CD14-positive monocyte (primary cell): ENCODE results near the gene SLK. TPM values are rescaled to one million over a fixed set of nuclear protein-coding genes. Genes with fewer than 3 reads are reported as not detected.

Experiments used
- DNase-seq, 3 donors: peaks; one replicate each; pipeline ENCODE4 v3.0.0-alpha.2; 2011 to 2022
- H2AFZ ChIP-seq: 2 replicates; pipeline ENCODE4 v1.6.0; 2012; ENCODE audit warnings: mild to moderate bottlenecking, low read depth, low read length, inconsistent platforms; ENCODE audit not compliant: insufficient read depth, poor library complexity, severe bottlenecking
- H3K27ac ChIP-seq, 2 donors: 1 replicate in 1 of 2; 2 replicates in 1 of 2; pipeline ENCODE4 v1.5.1; 2012 to 2013; ENCODE audit warnings: low read length in 2 of 2, control low read depth in 1 of 2, inconsistent platforms in 1 of 2, low read depth in 1 of 2, mild to moderate bottlenecking in 1 of 2
- H3K27me3 ChIP-seq, 2 donors: one replicate each; pipeline versions ENCODE4 v1.6.0 to v1.6.1; 2011 to 2013; ENCODE audit warnings: low read length in 2 of 2; ENCODE audit not compliant: control insufficient read depth in 2 of 2, insufficient read depth in 2 of 2
- H3K36me3 ChIP-seq, 2 donors: replicated peaks in 1 of 2; 1 replicate in 1 of 2; 2 replicates in 1 of 2; pipeline versions ENCODE4 v1.5.1 to v1.6.1; 2012 to 2013; ENCODE audit warnings: low read length in 2 of 2, control low read depth in 1 of 2, inconsistent platforms in 1 of 2, mild to moderate bottlenecking in 1 of 2; ENCODE audit not compliant: insufficient read depth in 2 of 2, control insufficient read depth in 1 of 2
- H3K4me1 ChIP-seq, 2 donors: 1 replicate in 1 of 2; 2 replicates in 1 of 2; pipeline versions ENCODE4 v1.5.1 to v1.6.1; 2012 to 2013; ENCODE audit warnings: low read length in 2 of 2, control low read depth in 1 of 2, inconsistent platforms in 1 of 2, mild to moderate bottlenecking in 1 of 2, moderate library complexity in 1 of 2; ENCODE audit not compliant: insufficient read depth in 2 of 2, control insufficient read depth in 1 of 2
- H3K4me2 ChIP-seq: replicated peaks from 2 replicates; pipeline ENCODE3; 2012; ENCODE audit warnings: low read length, moderate library complexity, mild to moderate bottlenecking; ENCODE audit not compliant: poor library complexity, severe bottlenecking; ENCODE audit errors: extremely low read depth
- H3K4me3 ChIP-seq, 3 experiments: fragments of 200-600 bp in 1 of 3; sonication (generic) in 1 of 3; replicated peaks in 1 of 3; 1 replicate in 2 of 3; 2 replicates in 1 of 3; pipeline ENCODE4 v1.5.1; 2011 to 2013; ENCODE audit warnings: low read length in 3 of 3, mild to moderate bottlenecking in 3 of 3, control low read depth in 2 of 3, low read depth in 2 of 3, inconsistent platforms in 1 of 3, moderate library complexity in 1 of 3
- H3K79me2 ChIP-seq: 2 replicates; pipeline ENCODE4 v1.6.0; 2012; ENCODE audit warnings: mild to moderate bottlenecking, control low read depth, inconsistent platforms, low read length, moderate library complexity; ENCODE audit not compliant: insufficient read depth
- H3K9ac ChIP-seq: 2 replicates; pipeline ENCODE4 v1.6.0; 2017; ENCODE audit warnings: low read length, mild to moderate bottlenecking; ENCODE audit not compliant: insufficient read depth, poor library complexity, severe bottlenecking
- H3K9me3 ChIP-seq, 2 donors: replicated peaks in 1 of 2; 1 replicate in 1 of 2; 2 replicates in 1 of 2; pipeline versions ENCODE4 v1.5.1 to v1.6.1; 2012 to 2013; ENCODE audit warnings: low read length in 2 of 2, control low read depth in 1 of 2; ENCODE audit not compliant: control insufficient read depth in 1 of 2, insufficient read depth in 1 of 2
- H4K20me1 ChIP-seq: 2 replicates; pipeline ENCODE4 v1.6.0; 2012; ENCODE audit warnings: mild to moderate bottlenecking, low read length, control low read depth, moderate library complexity; ENCODE audit not compliant: insufficient read depth
- H3K27ac Mint-ChIP-seq, 7 donors: one replicate each; pipeline ENCODE4 v1.8.0; 2020; ENCODE audit warnings: mild to moderate bottlenecking in 7 of 7, mixed read lengths in 7 of 7, moderate library complexity in 6 of 7, inconsistent platforms in 2 of 7
- H3K27me3 Mint-ChIP-seq, 3 donors: one replicate each; pipeline ENCODE4 v1.8.0; 2021 to 2022; ENCODE audit warnings: low read depth in 3 of 3, mild to moderate bottlenecking in 3 of 3, mixed read lengths in 3 of 3, moderate library complexity in 3 of 3, inconsistent platforms in 1 of 3
- H3K36me3 Mint-ChIP-seq, 2 donors: one replicate each; pipeline ENCODE4 v1.8.0; 2020; ENCODE audit warnings: mixed read lengths in 2 of 2, inconsistent platforms in 1 of 2, mild to moderate bottlenecking in 1 of 2
- H3K4me1 Mint-ChIP-seq: one replicate; pipeline ENCODE4 v1.8.0; 2020; ENCODE audit warnings: mild to moderate bottlenecking, mixed read lengths
- H3K4me3 Mint-ChIP-seq, 2 donors: one replicate each; pipeline ENCODE4 v1.8.0; 2020; ENCODE audit warnings: mild to moderate bottlenecking in 2 of 2, mixed read lengths in 2 of 2, moderate library complexity in 1 of 2
- H3K9me3 Mint-ChIP-seq, 7 donors: one replicate each; pipeline ENCODE4 v1.8.0; 2020 to 2022; ENCODE audit warnings: mixed read lengths in 7 of 7, mild to moderate bottlenecking in 6 of 7, moderate library complexity in 6 of 7, inconsistent platforms in 2 of 7
- WGBS: methylation state at CpG from one replicate; pipeline ENCODE4 v1.1.5; 2013; ENCODE audit warnings: missing lambda C conversion rate; ENCODE audit not compliant: insufficient coverage; 5-methylcytosine and 5-hydroxymethylcytosine counted together
- intact Hi-C, 2 donors: fragments of 100-400 bp; cut with micrococcal nuclease; formaldehyde crosslinking; loops; one replicate each; pipeline versions ENCODE4 v1.15.0 to v1.15.1; 2023
- polyA plus RNA-seq, 3 donors: library from polyadenylated mRNA; depleted of rRNA in 1 of 3; unstranded in 2 of 3; stranded (reverse) in 1 of 3; fragments of 300-500 nt in 2 of 3; fragments of >200 nt in 1 of 3; fragmentation: Illumina TruSeq in 2 of 3; gene quantifications; 1 replicate in 2 of 3; 2 replicates in 1 of 3; pipeline ENCODE4 v1.2.3, GENCODE V29; 2012 to 2021
- TF ChIP-seq, protein P1 (sequence below): fragments of 200-600 bp; IDR thresholded peaks from one replicate; pipeline ENCODE4 v1.8.0; 2022; ENCODE audit warnings: antibody characterized with exemption, mild to moderate bottlenecking

SLK gene
- polyA plus RNA-seq, 3 donors = 2.9 to 6.5 (median 4.4) TPM

DNA sequence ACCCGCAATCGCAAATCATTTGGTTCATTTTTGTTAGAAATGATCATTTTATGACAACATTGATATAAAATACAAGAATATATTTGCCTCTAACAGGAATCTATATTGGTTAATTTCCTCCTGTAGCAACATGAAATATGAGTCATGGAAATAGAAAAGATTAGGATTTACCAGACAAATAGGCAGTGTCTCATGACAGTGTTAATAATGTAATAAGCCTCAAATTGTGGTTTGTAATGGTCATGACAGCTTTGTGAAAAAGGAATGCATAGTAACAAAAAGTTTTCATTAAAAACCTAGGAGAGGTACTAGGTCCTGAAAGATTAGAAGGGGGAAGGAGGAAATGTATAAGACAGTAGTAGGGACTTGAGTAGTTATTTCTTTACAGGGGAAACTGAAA, 7.9 kb upstream of the SLK start:
- Histone ChIP-seq H4K20me1 (no peaks in the 10 kb centered on the region), H3K36me3 (no peaks in the 10 kb centered on the region), H3K79me2 (no peaks in the 10 kb centered on the region), H3K9ac (no peak overlapping the region), H3K4me2 (no peak overlapping the region), H2AFZ (no peak overlapping the region), H3K27me3 (no peaks in the 10 kb centered on the region), H3K27ac (no peak overlapping the region), H3K4me3 (no peak overlapping the region), H3K4me1 (no peaks in the 10 kb centered on the region), H3K9me3 (no peaks in the 10 kb centered on the region)
- H3K27ac Mint-ChIP-seq = no peak overlapping the region
- DNase-seq = no peak
- peaks cover 0 to 6% (median 1%) of the 10 kb centered on the region in 7 donors for H3K9me3 Mint-ChIP-seq
- H3K4me1 Mint-ChIP-seq = peaks cover 2% of the 10 kb centered on the region
- intact Hi-C loops = no loop called here
- H3K27me3 Mint-ChIP-seq = peaks cover 0 to 6% (median 1%) of the 10 kb centered on the region in 3 donors
- H3K4me3 Mint-ChIP-seq = no peak overlapping the region
- no CpG with 5 or more reads among the region's 2 CpGs for WGBS
- H3K36me3 Mint-ChIP-seq = no peaks in the 10 kb centered on the region
- TF ChIP-seq, protein P1, sequence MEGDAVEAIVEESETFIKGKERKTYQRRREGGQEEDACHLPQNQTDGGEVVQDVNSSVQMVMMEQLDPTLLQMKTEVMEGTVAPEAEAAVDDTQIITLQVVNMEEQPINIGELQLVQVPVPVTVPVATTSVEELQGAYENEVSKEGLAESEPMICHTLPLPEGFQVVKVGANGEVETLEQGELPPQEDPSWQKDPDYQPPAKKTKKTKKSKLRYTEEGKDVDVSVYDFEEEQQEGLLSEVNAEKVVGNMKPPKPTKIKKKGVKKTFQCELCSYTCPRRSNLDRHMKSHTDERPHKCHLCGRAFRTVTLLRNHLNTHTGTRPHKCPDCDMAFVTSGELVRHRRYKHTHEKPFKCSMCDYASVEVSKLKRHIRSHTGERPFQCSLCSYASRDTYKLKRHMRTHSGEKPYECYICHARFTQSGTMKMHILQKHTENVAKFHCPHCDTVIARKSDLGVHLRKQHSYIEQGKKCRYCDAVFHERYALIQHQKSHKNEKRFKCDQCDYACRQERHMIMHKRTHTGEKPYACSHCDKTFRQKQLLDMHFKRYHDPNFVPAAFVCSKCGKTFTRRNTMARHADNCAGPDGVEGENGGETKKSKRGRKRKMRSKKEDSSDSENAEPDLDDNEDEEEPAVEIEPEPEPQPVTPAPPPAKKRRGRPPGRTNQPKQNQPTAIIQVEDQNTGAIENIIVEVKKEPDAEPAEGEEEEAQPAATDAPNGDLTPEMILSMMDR = no peak

- Mint-ChIP-seq H3K27me3 (peaks cover 0 to 6% (median 1%) of the 10 kb centered on the region in 3 donors), H3K27ac (no peak overlapping the region), H3K4me1 (peaks cover 2% of the 10 kb centered on the region), H3K9me3 (peaks cover 0 to 4% (median 0%) of the 10 kb centered on the region in 7 donors), H3K36me3 (no peaks in the 10 kb centered on the region), H3K4me3 (no peak overlapping the region)
- no peaks in the 10 kb centered on the region for H3K9me3 ChIP-seq
- TF ChIP-seq, protein P1 = no peak
- H3K27ac ChIP-seq = no peak overlapping the region
- H3K79me2 ChIP-seq = no peaks in the 10 kb centered on the region
- H3K4me3 ChIP-seq = no peak overlapping the region
- H3K4me2 ChIP-seq = no peak overlapping the region
- no peaks in the 10 kb centered on the region for H3K4me1 ChIP-seq
- no peaks in the 10 kb centered on the region for H3K27me3 ChIP-seq
- intact Hi-C loops = loop anchor here in 1 of 2 donors (10.0 kb wide), 1 partner anchor 165 kb away; the partner anchor contains the start of gene SFR1
- DNase-seq = no peak
- no peaks in the 10 kb centered on the region for H4K20me1 ChIP-seq
- no peak overlapping the region for H3K9ac ChIP-seq
- WGBS = 100% methylated on average over 1 of the region's 3 CpGs
- no peak overlapping the region for H2AFZ ChIP-seq
- no peaks in the 10 kb centered on the region for H3K36me3 ChIP-seq
These were observed 6.8 kb upstream of the SLK start for GRCh38 chr10:103960103-103960502.
